Measurements from ENCODE around the gene BPTF. TPM values are rescaled to one million over a fixed set of nuclear protein-coding genes. Genes with fewer than 3 reads are reported as not detected.

The BPTF gene
- total and polyA plus RNA-seq, 2 of the 13 experiments (the other 11 are each of a cell fraction or from before 2014, with no cell fraction given): 43.5 to 66.1 TPM

DNA sequence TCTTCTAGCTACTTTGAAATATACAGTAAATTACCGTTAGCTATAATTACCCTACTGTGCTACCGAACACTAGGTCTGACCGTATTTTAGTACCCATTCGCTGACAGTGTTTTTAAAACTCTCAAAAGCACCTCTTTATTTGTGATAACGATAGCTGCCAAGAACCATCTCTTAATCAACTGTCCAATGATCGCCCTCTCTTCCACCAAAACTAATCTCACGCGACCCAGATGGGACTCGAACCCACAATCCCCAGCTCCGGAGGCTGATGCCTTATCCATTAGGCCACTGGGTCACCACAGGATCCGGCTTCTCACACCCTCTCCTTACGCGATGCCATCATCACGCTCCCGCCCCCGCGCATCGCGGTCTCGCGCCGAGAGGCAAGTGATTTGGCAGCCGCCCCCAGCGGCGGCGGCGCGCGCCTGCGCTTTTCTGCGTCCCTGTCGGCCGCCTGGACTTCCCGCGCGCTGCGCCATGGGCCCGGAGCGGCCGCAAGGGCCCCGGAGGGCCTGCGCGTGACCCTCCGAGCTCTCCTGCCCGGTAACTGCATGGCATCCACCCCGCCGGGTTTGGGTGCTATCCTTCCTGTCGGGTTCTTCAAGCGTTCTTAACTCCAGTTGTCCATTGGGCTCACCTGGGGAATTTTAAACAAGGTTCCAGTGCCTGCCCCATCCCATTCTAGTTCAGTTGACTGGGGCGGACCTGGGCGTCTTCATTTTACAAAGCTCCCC, 194.5 kb downstream of the BPTF start (continued):
- peak; percentile 70 for TF ChIP-seq KDM3A (CRISPR knock-in tag; IDR thresholded peaks at IDR 0.05; ENCODE audit: low read depth)
- no peak for TF ChIP-seq XBP1 (CRISPR knock-in tag; IDR thresholded peaks at IDR 0.05)
- no peak for TF ChIP-seq REXO4 (CRISPR knock-in tag; IDR thresholded peaks at IDR 0.05; ENCODE audit: borderline replicate concordance)
- TF ChIP-seq RXRA (CRISPR knock-in tag; IDR thresholded peaks at IDR 0.05): peak; percentile 84
- TF ChIP-seq ZNF234 (CRISPR knock-in tag; conservative IDR thresholded peaks at IDR 0.05): no peak
- TF ChIP-seq ZFP36L2 (CRISPR knock-in tag; IDR thresholded peaks at IDR 0.05): peak; percentile 74; the same call in 1 of the 2 replicates
- peak; percentile 63 for TF ChIP-seq PAXIP1 (CRISPR knock-in tag; conservative IDR thresholded peaks at IDR 0.05)
- TF ChIP-seq, protein P1, sequence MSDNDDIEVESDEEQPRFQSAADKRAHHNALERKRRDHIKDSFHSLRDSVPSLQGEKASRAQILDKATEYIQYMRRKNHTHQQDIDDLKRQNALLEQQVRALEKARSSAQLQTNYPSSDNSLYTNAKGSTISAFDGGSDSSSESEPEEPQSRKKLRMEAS (IDR thresholded peaks at IDR 0.05): peak; percentile 90
- TF ChIP-seq FOXM1 (CRISPR knock-in tag; IDR thresholded peaks at IDR 0.05): no peak; the same call in 1 of the 2 replicates
- TF ChIP-seq, protein P2, sequence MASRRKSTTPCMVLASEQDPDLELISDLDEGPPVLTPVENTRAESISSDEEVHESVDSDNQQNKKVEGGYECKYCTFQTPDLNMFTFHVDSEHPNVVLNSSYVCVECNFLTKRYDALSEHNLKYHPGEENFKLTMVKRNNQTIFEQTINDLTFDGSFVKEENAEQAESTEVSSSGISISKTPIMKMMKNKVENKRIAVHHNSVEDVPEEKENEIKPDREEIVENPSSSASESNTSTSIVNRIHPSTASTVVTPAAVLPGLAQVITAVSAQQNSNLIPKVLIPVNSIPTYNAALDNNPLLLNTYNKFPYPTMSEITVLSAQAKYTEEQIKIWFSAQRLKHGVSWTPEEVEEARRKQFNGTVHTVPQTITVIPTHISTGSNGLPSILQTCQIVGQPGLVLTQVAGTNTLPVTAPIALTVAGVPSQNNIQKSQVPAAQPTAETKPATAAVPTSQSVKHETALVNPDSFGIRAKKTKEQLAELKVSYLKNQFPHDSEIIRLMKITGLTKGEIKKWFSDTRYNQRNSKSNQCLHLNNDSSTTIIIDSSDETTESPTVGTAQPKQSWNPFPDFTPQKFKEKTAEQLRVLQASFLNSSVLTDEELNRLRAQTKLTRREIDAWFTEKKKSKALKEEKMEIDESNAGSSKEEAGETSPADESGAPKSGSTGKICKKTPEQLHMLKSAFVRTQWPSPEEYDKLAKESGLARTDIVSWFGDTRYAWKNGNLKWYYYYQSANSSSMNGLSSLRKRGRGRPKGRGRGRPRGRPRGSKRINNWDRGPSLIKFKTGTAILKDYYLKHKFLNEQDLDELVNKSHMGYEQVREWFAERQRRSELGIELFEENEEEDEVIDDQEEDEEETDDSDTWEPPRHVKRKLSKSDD (CRISPR knock-in tag; IDR thresholded peaks at IDR 0.05; ENCODE audit: low read depth): peak; percentile 83; the same call in 1 of the 2 replicates
- TF ChIP-seq ZNF224 (CRISPR knock-in tag; IDR thresholded peaks at IDR 0.05): peak; percentile 97
- TF ChIP-seq SOX13 (IDR thresholded peaks at IDR 0.05): peak; percentile 77
- TF ChIP-seq SOX13 (CRISPR knock-in tag; conservative IDR thresholded peaks at IDR 0.05 in 1 of 2, IDR thresholded peaks at IDR 0.05 in 1 of 2): peak in 1 of 2 experiments; percentile 68; a peak in 1 of 4 replicates
- TF ChIP-seq ZNF451 (CRISPR knock-in tag; IDR thresholded peaks at IDR 0.05): 0 out of 2 replicates have a peak, but pooled peaks have one; percentile 26
- TF ChIP-seq AKAP8 (CRISPR knock-in tag; IDR thresholded peaks at IDR 0.05): no peak
- peak; percentile 95 for TF ChIP-seq ZNF235 (CRISPR knock-in tag; IDR thresholded peaks at IDR 0.05; ENCODE audit: borderline replicate concordance)
- TF ChIP-seq ZMYM3 (CRISPR knock-in tag; IDR thresholded peaks at IDR 0.05): peak; percentile 87; the same call in 1 of the 2 replicates
- TF ChIP-seq RFXAP (CRISPR knock-in tag; IDR thresholded peaks at IDR 0.05; ENCODE audit: borderline replicate concordance): peak; percentile 95
- no peak for TF ChIP-seq ZNF17 (CRISPR knock-in tag; IDR thresholded peaks at IDR 0.05)
- TF ChIP-seq MEF2D (CRISPR knock-in tag; IDR thresholded peaks at IDR 0.05): peak; percentile 90
- no peak for TF ChIP-seq ZNF276 (CRISPR knock-in tag; IDR thresholded peaks at IDR 0.05; ENCODE audit: low read depth)
- TF ChIP-seq PITX1 (CRISPR knock-in tag; IDR thresholded peaks at IDR 0.05): peak; percentile 95
- peak; percentile 89 for TF ChIP-seq ZNF776 (CRISPR knock-in tag; IDR thresholded peaks at IDR 0.05)

All from HepG2 (cell line).